ENCODE results near the gene CADM2. TPM values are rescaled to one million over a fixed set of nuclear protein-coding genes. Genes with fewer than 3 reads are reported as not detected.

The CADM2 gene
- total RNA-seq, 1 donor = not detected

DNA sequence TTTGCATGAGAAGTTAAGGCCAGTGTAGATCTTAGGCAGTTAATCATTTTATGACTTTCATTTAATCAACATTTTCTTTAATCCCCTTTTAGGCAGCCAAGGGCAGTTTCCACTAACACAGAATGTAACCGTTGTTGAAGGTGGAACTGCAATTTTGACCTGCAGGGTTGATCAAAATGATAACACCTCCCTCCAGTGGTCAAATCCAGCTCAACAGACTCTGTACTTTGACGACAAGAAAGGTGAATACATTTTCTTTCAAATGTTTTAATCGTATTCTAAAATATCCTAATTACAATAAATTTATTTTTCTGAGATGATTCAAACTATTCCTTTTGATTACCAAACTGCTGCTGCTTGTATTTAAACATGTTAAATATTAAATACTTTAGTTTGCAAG lies 843.2 kb downstream of the CADM2 start:
- TF ChIP-seq CTCF (IDR thresholded peaks at IDR 0.05; ENCODE audit: extremely low read depth, low read depth, low read length) = no peak
- no peak for DNase-seq (ENCODE audit: insufficient read length, low spot score, missing footprints)
- Histone ChIP-seq H3K27ac (ENCODE audit: low read depth, low read length) (no peak overlapping the region), H3K79me2 (ENCODE audit: insufficient read depth, low read length) (no peaks in the 10 kb centered on the region), H3K4me2 (ENCODE audit: insufficient read depth, low read length) (no peak overlapping the region), H3K9me3 (ENCODE audit: low read depth, low read length) (no peaks in the 10 kb centered on the region), H3K4me1 (ENCODE audit: insufficient read depth, low read length) (no peaks in the 10 kb centered on the region), H3K27me3 (ENCODE audit: insufficient read depth, low read length) (no peaks in the 10 kb centered on the region), H2AFZ (ENCODE audit: low read length) (no peak overlapping the region), H4K20me1 (ENCODE audit: insufficient read depth, low read length) (no peaks in the 10 kb centered on the region), H3K4me3 (ENCODE audit: insufficient read depth, low read length) (no peak overlapping the region), H3K36me3 (ENCODE audit: insufficient read depth, low read length) (no peaks in the 10 kb centered on the region)

DNA sequence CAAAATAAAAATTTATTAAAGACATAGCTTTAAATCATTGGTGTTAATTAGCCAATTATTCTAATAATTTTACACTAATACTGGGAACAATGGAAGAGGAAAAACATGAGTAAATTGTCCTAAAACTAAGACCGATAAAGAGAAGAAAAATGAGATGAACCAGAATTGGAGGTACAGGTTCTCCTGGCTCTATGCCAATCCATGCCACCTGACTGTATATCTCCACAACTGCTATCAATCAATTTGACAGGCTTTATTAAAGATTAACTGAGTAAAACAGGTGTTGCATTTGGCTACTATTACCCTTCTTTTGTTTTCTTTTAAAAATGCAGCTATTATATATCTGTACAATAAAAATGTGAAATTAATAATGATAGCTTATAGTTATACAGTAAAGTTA lies 850.0 kb downstream of the CADM2 start:
- H3K36me3 ChIP-seq (ENCODE audit: insufficient read depth, low read length) = no peaks in the 10 kb centered on the region
- H3K4me2 ChIP-seq (ENCODE audit: insufficient read depth, low read length) = no peak overlapping the region
- no peak overlapping the region for H2AFZ ChIP-seq (ENCODE audit: low read length)
- H3K27me3 ChIP-seq (ENCODE audit: insufficient read depth, low read length) = no peaks in the 10 kb centered on the region
- H3K4me1 ChIP-seq (ENCODE audit: insufficient read depth, low read length) = no peaks in the 10 kb centered on the region
- H3K27ac ChIP-seq (ENCODE audit: low read depth, low read length) = no peak overlapping the region
- H4K20me1 ChIP-seq (ENCODE audit: insufficient read depth, low read length) = no peaks in the 10 kb centered on the region
- H3K79me2 ChIP-seq (ENCODE audit: insufficient read depth, low read length) = no peaks in the 10 kb centered on the region
- no peaks in the 10 kb centered on the region for H3K9me3 ChIP-seq (ENCODE audit: low read depth, low read length)
- no peak for DNase-seq (ENCODE audit: insufficient read length, low spot score, missing footprints)
- no peak for TF ChIP-seq CTCF (IDR thresholded peaks at IDR 0.05; ENCODE audit: extremely low read depth, low read depth, low read length)
- H3K4me3 ChIP-seq (ENCODE audit: insufficient read depth, low read length) = no peak overlapping the region

DNA sequence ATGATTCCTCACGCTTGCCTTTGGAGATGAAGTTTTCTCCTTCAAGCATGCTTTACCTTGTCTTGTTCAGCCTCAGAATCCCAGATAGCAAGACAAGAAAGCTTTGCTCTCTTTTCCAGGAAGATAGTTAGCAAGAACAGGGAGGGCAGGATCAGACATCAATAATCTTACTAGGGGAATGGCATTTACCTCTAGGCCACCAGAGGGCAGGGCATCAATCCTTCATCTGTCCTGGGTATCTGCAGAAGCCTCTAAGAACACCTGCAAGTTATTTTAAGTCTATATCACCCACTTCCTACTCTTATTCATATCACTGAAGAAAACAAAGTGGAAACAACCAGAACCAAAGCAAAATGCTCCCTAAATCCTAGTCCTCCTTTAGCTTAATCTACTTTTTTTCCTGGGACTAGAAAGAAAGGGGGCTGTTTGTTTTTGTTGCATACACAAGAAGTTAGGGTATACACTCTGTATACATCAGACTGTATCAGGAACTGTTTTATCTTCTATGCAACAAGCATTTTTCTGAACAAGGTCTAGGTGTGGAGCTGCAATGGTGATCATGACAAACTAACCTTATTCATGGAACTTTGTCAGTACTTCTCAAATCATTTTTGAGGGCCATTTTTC lies 862.5 kb downstream of the CADM2 start:
- peaks cover 4% of the 10 kb centered on the region for H3K9me3 ChIP-seq (ENCODE audit: low read depth, low read length)
- H2AFZ ChIP-seq (ENCODE audit: low read length) = no peak overlapping the region
- H3K4me3 ChIP-seq (ENCODE audit: insufficient read depth, low read length) = no peak overlapping the region
- no peaks in the 10 kb centered on the region for H4K20me1 ChIP-seq (ENCODE audit: insufficient read depth, low read length)
- no peak for DNase-seq (ENCODE audit: insufficient read length, low spot score, missing footprints)
- no peaks in the 10 kb centered on the region for H3K27me3 ChIP-seq (ENCODE audit: insufficient read depth, low read length)
- H3K79me2 ChIP-seq (ENCODE audit: insufficient read depth, low read length) = no peaks in the 10 kb centered on the region
- TF ChIP-seq CTCF (IDR thresholded peaks at IDR 0.05; ENCODE audit: extremely low read depth, low read depth, low read length) = no peak
- no peak overlapping the region for H3K27ac ChIP-seq (ENCODE audit: low read depth, low read length)
- no peak overlapping the region for H3K4me2 ChIP-seq (ENCODE audit: insufficient read depth, low read length)
- no peaks in the 10 kb centered on the region for H3K36me3 ChIP-seq (ENCODE audit: insufficient read depth, low read length)
- no peaks in the 10 kb centered on the region for H3K4me1 ChIP-seq (ENCODE audit: insufficient read depth, low read length)

GRCh38 chr3:85835857-85836440 lies 877.2 kb downstream of the CADM2 start:
- Histone ChIP-seq H3K79me2 (ENCODE audit: insufficient read depth, low read length) (no peaks in the 10 kb centered on the region), H3K9me3 (ENCODE audit: low read depth, low read length) (no peaks in the 10 kb centered on the region), H3K4me2 (ENCODE audit: insufficient read depth, low read length) (no peak overlapping the region), H4K20me1 (ENCODE audit: insufficient read depth, low read length) (no peaks in the 10 kb centered on the region), H3K27ac (ENCODE audit: low read depth, low read length) (no peak overlapping the region), H3K4me1 (ENCODE audit: insufficient read depth, low read length) (no peaks in the 10 kb centered on the region), H3K36me3 (ENCODE audit: insufficient read depth, low read length) (no peaks in the 10 kb centered on the region), H3K27me3 (ENCODE audit: insufficient read depth, low read length) (no peaks in the 10 kb centered on the region), H2AFZ (ENCODE audit: low read length) (no peak overlapping the region), H3K4me3 (ENCODE audit: insufficient read depth, low read length) (no peak overlapping the region)
- no peak for TF ChIP-seq CTCF (IDR thresholded peaks at IDR 0.05; ENCODE audit: extremely low read depth, low read depth, low read length)
- no peak for DNase-seq (ENCODE audit: insufficient read length, low spot score, missing footprints)

Data from osteoblast (primary cell).